OCI-LY3 (cell line): ENCODE data around the gene UNC119B.

Experiments
- EZH2phosphoT487 ChIP-seq: fragments of 200-600 bp; shearing (Covaris generic); IDR thresholded peaks from 2 replicates; pipeline ENCODE4 v1.6.1; 2018; ENCODE audit warnings: antibody characterized with exemption, mixed run types, low read depth
- TF ChIP-seq, protein P1 (sequence below): fragments of 200-600, 300-600 bp; sonication (generic); IDR thresholded peaks from 2 replicates; pipeline ENCODE4 v1.5.1; 2014; ENCODE audit warnings: antibody characterized with exemption, low read length, low read depth

DNA sequence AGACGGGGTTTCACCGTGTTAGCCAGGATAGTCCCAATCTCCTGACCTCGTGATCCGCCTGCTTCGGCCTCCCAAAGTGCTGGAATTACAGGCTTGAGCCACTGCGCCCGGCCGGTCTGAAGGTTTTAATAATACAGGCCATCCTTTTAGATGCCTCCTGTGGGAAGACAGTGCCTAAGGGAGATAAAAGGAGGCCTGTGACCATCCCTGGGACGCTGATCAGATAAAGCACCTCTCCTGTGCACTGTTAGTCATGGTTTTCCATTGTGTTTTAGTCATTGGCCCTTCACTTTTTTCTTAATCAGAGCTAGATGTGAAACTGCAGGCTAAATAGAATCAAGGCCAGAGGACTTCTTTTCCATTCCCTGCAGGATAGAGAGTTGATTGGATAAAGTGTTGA lies 7.8 kb downstream of the UNC119B start:
- TF ChIP-seq, protein P1, sequence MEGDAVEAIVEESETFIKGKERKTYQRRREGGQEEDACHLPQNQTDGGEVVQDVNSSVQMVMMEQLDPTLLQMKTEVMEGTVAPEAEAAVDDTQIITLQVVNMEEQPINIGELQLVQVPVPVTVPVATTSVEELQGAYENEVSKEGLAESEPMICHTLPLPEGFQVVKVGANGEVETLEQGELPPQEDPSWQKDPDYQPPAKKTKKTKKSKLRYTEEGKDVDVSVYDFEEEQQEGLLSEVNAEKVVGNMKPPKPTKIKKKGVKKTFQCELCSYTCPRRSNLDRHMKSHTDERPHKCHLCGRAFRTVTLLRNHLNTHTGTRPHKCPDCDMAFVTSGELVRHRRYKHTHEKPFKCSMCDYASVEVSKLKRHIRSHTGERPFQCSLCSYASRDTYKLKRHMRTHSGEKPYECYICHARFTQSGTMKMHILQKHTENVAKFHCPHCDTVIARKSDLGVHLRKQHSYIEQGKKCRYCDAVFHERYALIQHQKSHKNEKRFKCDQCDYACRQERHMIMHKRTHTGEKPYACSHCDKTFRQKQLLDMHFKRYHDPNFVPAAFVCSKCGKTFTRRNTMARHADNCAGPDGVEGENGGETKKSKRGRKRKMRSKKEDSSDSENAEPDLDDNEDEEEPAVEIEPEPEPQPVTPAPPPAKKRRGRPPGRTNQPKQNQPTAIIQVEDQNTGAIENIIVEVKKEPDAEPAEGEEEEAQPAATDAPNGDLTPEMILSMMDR = no peak
- TF ChIP-seq EZH2phosphoT487 = no peak
